ENCODE results near the gene SVIL.

DNA sequence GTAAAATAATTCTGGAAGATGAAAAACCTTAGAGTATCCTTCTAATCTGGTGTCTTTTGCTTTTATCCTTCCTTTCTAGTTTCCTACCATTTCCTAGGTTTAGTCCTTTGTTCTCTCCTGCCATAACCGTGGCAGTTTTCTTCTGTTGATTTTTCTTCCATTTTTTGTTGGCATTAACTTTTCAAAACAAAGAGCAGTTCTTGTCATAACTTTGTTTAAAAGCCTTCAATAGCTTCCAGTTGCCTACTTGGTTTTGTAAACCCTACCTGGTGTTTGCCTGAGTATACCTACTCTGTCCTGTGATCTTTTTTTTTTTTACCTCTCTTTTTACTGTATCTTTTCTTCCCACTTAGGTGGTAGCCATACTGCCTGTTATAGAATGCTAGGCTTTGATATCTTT, 220.3 kb downstream of the SVIL start:
- TF ChIP-seq, protein P1, sequence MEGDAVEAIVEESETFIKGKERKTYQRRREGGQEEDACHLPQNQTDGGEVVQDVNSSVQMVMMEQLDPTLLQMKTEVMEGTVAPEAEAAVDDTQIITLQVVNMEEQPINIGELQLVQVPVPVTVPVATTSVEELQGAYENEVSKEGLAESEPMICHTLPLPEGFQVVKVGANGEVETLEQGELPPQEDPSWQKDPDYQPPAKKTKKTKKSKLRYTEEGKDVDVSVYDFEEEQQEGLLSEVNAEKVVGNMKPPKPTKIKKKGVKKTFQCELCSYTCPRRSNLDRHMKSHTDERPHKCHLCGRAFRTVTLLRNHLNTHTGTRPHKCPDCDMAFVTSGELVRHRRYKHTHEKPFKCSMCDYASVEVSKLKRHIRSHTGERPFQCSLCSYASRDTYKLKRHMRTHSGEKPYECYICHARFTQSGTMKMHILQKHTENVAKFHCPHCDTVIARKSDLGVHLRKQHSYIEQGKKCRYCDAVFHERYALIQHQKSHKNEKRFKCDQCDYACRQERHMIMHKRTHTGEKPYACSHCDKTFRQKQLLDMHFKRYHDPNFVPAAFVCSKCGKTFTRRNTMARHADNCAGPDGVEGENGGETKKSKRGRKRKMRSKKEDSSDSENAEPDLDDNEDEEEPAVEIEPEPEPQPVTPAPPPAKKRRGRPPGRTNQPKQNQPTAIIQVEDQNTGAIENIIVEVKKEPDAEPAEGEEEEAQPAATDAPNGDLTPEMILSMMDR (conservative IDR thresholded peaks at IDR 0.05; ENCODE audit: low read length) = no peak
- no peak for TF ChIP-seq EZH2phosphoT487 (IDR thresholded peaks at IDR 0.05; ENCODE audit: borderline replicate concordance, low read depth, low read length)
